Upper lobe of left lung (tissue), 4 donors: Measurements from ENCODE around the gene DPEP2.

ENCODE experiments used
- CTCF ChIP-seq, 6 experiments: fragments of 450-650 bp in 4 of 6; fragments of 200-600 bp in 2 of 6; sonication (generic) in 2 of 6; IDR thresholded peaks; one replicate each; pipeline ENCODE4 v1.5.1; 2016 to 2019; ENCODE audit warnings: antibody characterized with exemption in 6 of 6
- POLR2AphosphoS5 ChIP-seq, 2 donors: sonication (generic); formaldehyde crosslinking; IDR thresholded peaks; one replicate each; pipeline ENCODE4 v1.5.1; 2017; ENCODE audit warnings: antibody characterized with exemption in 2 of 2

GRCh38 chr16:68015681-68016080 is 16.4 kb upstream of the DPEP2 start, which contains the start of gene DPEP2NB:
- no peak for TF ChIP-seq CTCF (IDR thresholded peaks at IDR 0.05)
- TF ChIP-seq POLR2AphosphoS5 (IDR thresholded peaks at IDR 0.05) = no peak
